T-helper 2 cell treated with Interferon-gamma antibody and Interleukin-4, amounts not matched to agents 5 μg/mL and 100 μg/mL, for 36 hours (primary cell): ENCODE results near the gene RNF114.

Experiments
- DNase-seq: peaks from one replicate; pipeline ENCODE4 v3.0.0; 2021; ENCODE audit warnings: low spot score
- H3K27ac Mint-ChIP-seq: one replicate; pipeline ENCODE4 v1.8.0; 2021; ENCODE audit warnings: mild to moderate bottlenecking, mixed read lengths
- H3K27me3 Mint-ChIP-seq: one replicate; pipeline ENCODE4 v1.8.0; 2021; ENCODE audit warnings: low read depth, mixed read lengths
- H3K36me3 Mint-ChIP-seq: one replicate; pipeline ENCODE4 v1.8.0; 2021; ENCODE audit warnings: low read depth, mixed read lengths
- H3K4me1 Mint-ChIP-seq: one replicate; pipeline ENCODE4 v1.8.0; 2021; ENCODE audit warnings: low read depth, mixed read lengths
- H3K4me3 Mint-ChIP-seq: one replicate; pipeline ENCODE4 v1.8.0; 2022; ENCODE audit warnings: mild to moderate bottlenecking, moderate library complexity, mixed read lengths
- H3K9me3 Mint-ChIP-seq: one replicate; pipeline ENCODE4 v1.8.0; 2021; ENCODE audit warnings: mixed read lengths

The RNF114 gene

GRCh38 chr20:49909499-49910339 is 26.5 kb upstream of the RNF114 start:
- peak overlapping the region; percentile 58 for H3K27ac Mint-ChIP-seq
- no peak for DNase-seq
- H3K9me3 Mint-ChIP-seq, result no peaks in the 10 kb centered on the region
- no peaks in the 10 kb centered on the region for H3K27me3 Mint-ChIP-seq
- peaks cover 12% of the 10 kb centered on the region for H3K4me1 Mint-ChIP-seq
- H3K36me3 Mint-ChIP-seq, result peaks cover 17% of the 10 kb centered on the region
- no peak overlapping the region for H3K4me3 Mint-ChIP-seq

- no peaks in the 10 kb centered on the region for H3K9me3 Mint-ChIP-seq
- no peak overlapping the region for H3K27ac Mint-ChIP-seq
- H3K4me3 Mint-ChIP-seq, result no peak overlapping the region
- H3K36me3 Mint-ChIP-seq, result peaks cover 13% of the 10 kb centered on the region
- no peaks in the 10 kb centered on the region for H3K27me3 Mint-ChIP-seq
- DNase-seq, result no peak
- H3K4me1 Mint-ChIP-seq, result peaks cover 12% of the 10 kb centered on the region
These were observed 25.9 kb upstream of the RNF114 start for GRCh38 chr20:49910340-49910706.

- peaks cover 19% of the 10 kb centered on the region for H3K4me1 Mint-ChIP-seq
- no peaks in the 10 kb centered on the region for H3K9me3 Mint-ChIP-seq
- DNase-seq, result no peak
- no peaks in the 10 kb centered on the region for H3K27me3 Mint-ChIP-seq
- no peak overlapping the region for H3K27ac Mint-ChIP-seq
- H3K4me3 Mint-ChIP-seq, result peak overlapping the region; percentile 93
- H3K36me3 Mint-ChIP-seq, result no peaks in the 10 kb centered on the region
These were observed 22.7 kb upstream of the RNF114 start for GRCh38 chr20:49913399-49914047.

- Mint-ChIP-seq H3K9me3 (no peaks in the 10 kb centered on the region), H3K27me3 (no peaks in the 10 kb centered on the region), H3K36me3 (no peaks in the 10 kb centered on the region), H3K4me1 (peaks cover 19% of the 10 kb centered on the region), H3K27ac (peak overlapping the region; percentile 86), H3K4me3 (peak overlapping the region; percentile 93)
- DNase-seq, result no peak
These were observed 21.7 kb upstream of the RNF114 start for GRCh38 chr20:49914310-49915117.

- Mint-ChIP-seq H3K4me3 (peak overlapping the region; percentile 93), H3K4me1 (peaks cover 19% of the 10 kb centered on the region), H3K9me3 (no peaks in the 10 kb centered on the region), H3K27me3 (no peaks in the 10 kb centered on the region), H3K27ac (peak overlapping the region; percentile 100), H3K36me3 (no peaks in the 10 kb centered on the region)
- DNase-seq, result no peak
These were observed 21.1 kb upstream of the RNF114 start for GRCh38 chr20:49915118-49915379.

- Mint-ChIP-seq H3K36me3 (no peaks in the 10 kb centered on the region), H3K27me3 (no peaks in the 10 kb centered on the region), H3K4me1 (peaks cover 19% of the 10 kb centered on the region), H3K4me3 (peak within 1 kb of the TSS; percentile 93), H3K27ac (peak within 1 kb of the TSS; percentile 100), H3K9me3 (no peaks in the 10 kb centered on the region)
- DNase-seq, result peak; percentile 91
These were observed 20.6 kb upstream of the RNF114 start, which contains the start of gene SPATA2 for GRCh38 chr20:49915380-49916145. Gene SPATA2, minus strand, starts transcription at chr20:49915529. Its CDS starts 7,039 bp downstream, at chr20:49908490.

GRCh38 chr20:49916146-49917002 is 19.8 kb upstream of the RNF114 start:
- no peak for DNase-seq
- Mint-ChIP-seq H3K36me3 (no peaks in the 10 kb centered on the region), H3K27me3 (no peaks in the 10 kb centered on the region), H3K4me3 (peak overlapping the region; percentile 93), H3K27ac (peak overlapping the region; percentile 100), H3K4me1 (peaks cover 19% of the 10 kb centered on the region), H3K9me3 (no peaks in the 10 kb centered on the region)

GRCh38 chr20:49918446-49918845 is 17.8 kb upstream of the RNF114 start:
- no peaks in the 10 kb centered on the region for H3K36me3 Mint-ChIP-seq
- no peaks in the 10 kb centered on the region for H3K9me3 Mint-ChIP-seq
- no peak for DNase-seq
- no peak overlapping the region for H3K4me3 Mint-ChIP-seq
- H3K27ac Mint-ChIP-seq, result no peak overlapping the region
- peaks cover 19% of the 10 kb centered on the region for H3K4me1 Mint-ChIP-seq
- H3K27me3 Mint-ChIP-seq, result no peaks in the 10 kb centered on the region

GRCh38 chr20:49919009-49919408 is 17.2 kb upstream of the RNF114 start:
- no peak overlapping the region for H3K27ac Mint-ChIP-seq
- H3K9me3 Mint-ChIP-seq, result no peaks in the 10 kb centered on the region
- H3K27me3 Mint-ChIP-seq, result no peaks in the 10 kb centered on the region
- H3K36me3 Mint-ChIP-seq, result no peaks in the 10 kb centered on the region
- H3K4me1 Mint-ChIP-seq, result peaks cover 14% of the 10 kb centered on the region
- DNase-seq, result no peak
- H3K4me3 Mint-ChIP-seq, result no peak overlapping the region

- Mint-ChIP-seq H3K4me3 (no peak overlapping the region), H3K27ac (no peak overlapping the region), H3K4me1 (peaks cover 10% of the 10 kb centered on the region), H3K9me3 (no peaks in the 10 kb centered on the region), H3K36me3 (no peaks in the 10 kb centered on the region), H3K27me3 (no peaks in the 10 kb centered on the region)
- no peak for DNase-seq
These were observed 16.7 kb upstream of the RNF114 start for GRCh38 chr20:49919461-49919860.

- Mint-ChIP-seq H3K9me3 (no peaks in the 10 kb centered on the region), H3K4me1 (peaks cover 5% of the 10 kb centered on the region), H3K27me3 (peaks cover 5% of the 10 kb centered on the region), H3K4me3 (no peak overlapping the region), H3K36me3 (no peaks in the 10 kb centered on the region), H3K27ac (no peak overlapping the region)
- no peak for DNase-seq
These were observed 11.9 kb upstream of the RNF114 start for GRCh38 chr20:49924247-49924646.

- H3K36me3 Mint-ChIP-seq, result no peaks in the 10 kb centered on the region
- H3K27me3 Mint-ChIP-seq, result peaks cover 5% of the 10 kb centered on the region
- H3K27ac Mint-ChIP-seq, result no peak overlapping the region
- H3K9me3 Mint-ChIP-seq, result no peaks in the 10 kb centered on the region
- no peak overlapping the region for H3K4me3 Mint-ChIP-seq
- H3K4me1 Mint-ChIP-seq, result peaks cover 5% of the 10 kb centered on the region
- no peak for DNase-seq
These were observed 10.2 kb upstream of the RNF114 start for GRCh38 chr20:49925901-49926454.
